Measurements from ENCODE around the gene CA4. TPM values are rescaled to one million over a fixed set of nuclear protein-coding genes. Genes with fewer than 3 reads are reported as not detected.

The CA4 gene
- total RNA-seq, 4 donors from 2014 or later, result 1.0 to 8.7 (median 2.3) TPM

DNA sequence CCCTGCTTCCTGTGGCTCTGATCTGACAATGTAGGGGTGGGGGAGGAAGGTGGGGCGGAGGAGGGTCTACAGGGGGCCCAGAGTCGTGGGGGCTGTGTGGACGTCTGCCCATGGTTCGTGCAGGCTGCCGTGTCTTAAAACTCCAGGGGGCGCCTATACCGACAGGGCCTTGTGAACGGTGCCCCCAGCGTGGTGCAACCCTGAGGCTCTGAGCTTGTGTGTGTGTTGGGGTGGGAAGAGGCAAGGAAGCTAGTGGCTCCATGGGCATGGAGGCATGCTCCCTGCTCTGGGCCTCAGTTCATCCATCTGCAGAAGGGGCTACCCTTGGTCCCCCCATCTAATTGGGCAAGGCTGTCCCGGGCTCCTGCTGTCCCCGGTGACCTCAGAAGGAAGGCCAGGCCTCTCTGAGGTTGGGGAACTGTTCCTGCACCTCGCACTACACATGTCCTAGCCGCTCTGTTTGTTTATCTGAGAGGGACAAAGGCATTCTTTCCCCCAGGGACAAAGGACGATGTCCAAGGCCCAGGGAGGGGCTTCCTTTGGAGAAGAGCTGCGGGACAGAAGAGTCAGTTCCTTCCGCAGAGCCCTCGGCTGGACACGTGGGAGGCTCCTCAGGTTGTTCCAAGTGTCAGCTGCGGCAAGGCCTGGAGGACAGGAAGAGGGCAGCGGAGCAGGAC lies 13.5 kb downstream of the CA4 start:
- no peak for DNase-seq (ENCODE audit: low spot score in 2 of 2)
- TF ChIP-seq EP300 (IDR thresholded peaks at IDR 0.05), result no peak
- Histone ChIP-seq H3K4me3 (no peak overlapping the region), H3K27ac (no peak overlapping the region), H3K36me3 (no peaks in the 10 kb centered on the region), H3K27me3 (peaks cover 0 to 48% of the 10 kb centered on the region in 2 donors), H3K9me3 (no peaks in the 10 kb centered on the region), H3K4me1 (peaks cover 0 to 11% (median 0%) of the 10 kb centered on the region in 4 donors)
- 43 to 51% methylated on average over 13 to 20 of the region's 20 CpGs for WGBS, 2 donors

GRCh38 chr17:60164164-60164563 lies 14.4 kb downstream of the CA4 start:
- H3K4me1 ChIP-seq, result peaks cover 0 to 11% (median 0%) of the 10 kb centered on the region in 4 donors
- H3K36me3 ChIP-seq, result no peaks in the 10 kb centered on the region
- no peak overlapping the region for H3K4me3 ChIP-seq
- peaks cover 0 to 39% of the 10 kb centered on the region in 2 donors for H3K27me3 ChIP-seq
- 80 to 89% methylated on average over 6 of the region's 6 CpGs for WGBS, 2 donors
- no peak overlapping the region for H3K27ac ChIP-seq
- H3K9me3 ChIP-seq, result no peaks in the 10 kb centered on the region
- no peak for TF ChIP-seq CTCF (IDR thresholded peaks at IDR 0.05)
- TF ChIP-seq EP300 (IDR thresholded peaks at IDR 0.05), result no peak
- no peak for TF ChIP-seq POLR2A (IDR thresholded peaks at IDR 0.05)
- DNase-seq (ENCODE audit: low spot score in 2 of 2), result no peak

DNA sequence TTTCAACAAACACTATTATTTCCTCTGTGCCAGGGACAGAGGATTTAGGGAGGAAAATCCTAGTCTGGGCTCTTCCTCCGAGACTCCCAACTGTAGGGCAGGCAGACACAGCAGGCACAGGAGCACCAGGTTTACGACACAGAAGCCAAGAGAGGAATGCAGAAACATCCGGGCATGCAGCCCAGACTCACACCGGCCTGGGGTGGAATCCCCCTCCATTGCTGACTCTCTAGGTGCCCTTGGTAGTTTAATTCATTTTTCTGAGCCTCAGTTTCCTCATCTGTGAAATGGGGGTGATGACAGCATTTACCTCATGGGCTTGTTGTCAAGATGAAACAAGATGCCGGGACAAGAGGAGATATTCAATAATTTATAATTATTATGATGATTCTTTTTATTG lies 14.9 kb downstream of the CA4 start:
- WGBS, 2 donors, result 53 to 61% methylated on average over 5 of the region's 5 CpGs
- no peaks in the 10 kb centered on the region for H3K36me3 ChIP-seq
- no peak for DNase-seq (ENCODE audit: low spot score in 2 of 2)
- no peak overlapping the region for H3K4me3 ChIP-seq
- H3K4me1 ChIP-seq, result peaks cover 0 to 16% (median under 1%) of the 10 kb centered on the region in 4 donors
- H3K27ac ChIP-seq, result no peak overlapping the region
- H3K27me3 ChIP-seq, result peaks cover 0 to 34% of the 10 kb centered on the region in 2 donors
- no peak for TF ChIP-seq POLR2A (IDR thresholded peaks at IDR 0.05)
- no peak for TF ChIP-seq CTCF (IDR thresholded peaks at IDR 0.05)
- TF ChIP-seq EP300 (IDR thresholded peaks at IDR 0.05), result no peak
- no peaks in the 10 kb centered on the region for H3K9me3 ChIP-seq

GRCh38 chr17:60165223-60165622 lies 15.4 kb downstream of the CA4 start:
- no peak for DNase-seq (ENCODE audit: low spot score in 2 of 2)
- Histone ChIP-seq H3K36me3 (no peaks in the 10 kb centered on the region), H3K9me3 (no peaks in the 10 kb centered on the region), H3K27me3 (peaks cover 0 to 28% of the 10 kb centered on the region in 2 donors), H3K4me3 (no peak overlapping the region), H3K4me1 (peaks cover 0 to 21% (median 3%) of the 10 kb centered on the region in 4 donors), H3K27ac (no peak overlapping the region)
- TF ChIP-seq POLR2A (IDR thresholded peaks at IDR 0.05) (no peak), EP300 (IDR thresholded peaks at IDR 0.05) (no peak), CTCF (IDR thresholded peaks at IDR 0.05) (no peak)
- WGBS, 2 donors, result 56 to 61% methylated on average over 5 of the region's 5 CpGs

DNA sequence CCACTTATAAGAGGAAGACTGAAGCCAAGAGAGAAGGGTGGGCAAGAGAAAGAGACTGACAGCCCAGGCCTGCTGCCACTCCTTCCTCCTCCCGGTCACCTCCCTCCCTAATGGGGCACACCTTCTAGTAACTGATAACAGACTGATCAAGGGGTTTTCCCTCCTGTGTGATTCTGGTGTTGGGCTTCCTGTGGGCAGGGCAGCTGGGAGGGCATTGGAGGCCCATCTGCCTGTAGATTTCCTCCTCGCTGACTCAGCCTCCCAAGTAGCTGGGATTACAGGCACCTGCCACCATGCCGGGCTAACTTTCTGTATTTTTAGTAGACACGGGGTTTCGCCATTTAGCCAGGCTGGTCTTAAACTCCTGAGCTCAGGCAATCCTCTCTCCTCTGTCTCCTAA lies 16.2 kb downstream of the CA4 start:
- no peak for DNase-seq (ENCODE audit: low spot score in 2 of 2)
- WGBS, 2 donors, result 86 to 88% methylated on average over 5 of the region's 5 CpGs
- Histone ChIP-seq H3K36me3 (no peaks in the 10 kb centered on the region), H3K4me3 (no peak overlapping the region), H3K4me1 (peaks cover 0 to 24% (median 5%) of the 10 kb centered on the region in 4 donors), H3K9me3 (no peaks in the 10 kb centered on the region), H3K27me3 (peaks cover 0 to 24% of the 10 kb centered on the region in 2 donors), H3K27ac (no peak overlapping the region)
- TF ChIP-seq POLR2A (IDR thresholded peaks at IDR 0.05) (no peak), EP300 (IDR thresholded peaks at IDR 0.05) (no peak), CTCF (IDR thresholded peaks at IDR 0.05) (no peak)

All from tibial nerve (tissue), 4 donors.